ENCODE data around the gene ROPN1L.

The ROPN1L gene

GRCh38 chr5:10423022-10423421, 18.7 kb upstream of the ROPN1L start:
- CTCF ChIA-PET, result interaction anchor here (0.7 to 2.6 kb wide), 11 partner anchors 8 to 202 kb away, joined by 3 to 9 read pairs (median 3); no protein-coding TSS in a partner anchor
- DNase-seq (ENCODE audit: extremely low spot score), result no peak
- TF ChIP-seq CTCF (IDR thresholded peaks at IDR 0.05; ENCODE audit: control extremely low read depth, extremely low read depth, low read depth, missing control alignments), result no peak
- POLR2A ChIA-PET, result interaction anchor here (0.6 kb wide), 1 partner anchor 143 kb away, joined by 3 read pairs; no protein-coding TSS in a partner anchor

GRCh38 chr5:10424124-10424731, 17.5 kb upstream of the ROPN1L start:
- ChIA-PET POLR2A (no interaction called here), CTCF (interaction anchor here (0.7 to 2.6 kb wide), 8 partner anchors 14 to 204 kb away, joined by 3 to 13 read pairs (median 4); no protein-coding TSS in a partner anchor)
- DNase-seq (ENCODE audit: extremely low spot score), result no peak

GRCh38 chr5:10427201-10427600, 14.5 kb upstream of the ROPN1L start:
- POLR2A ChIA-PET, result no interaction called here

More at GRCh38 chr5:10424124-10424731, 17.5 kb upstream of the ROPN1L start:
- TF ChIP-seq CTCF (IDR thresholded peaks at IDR 0.05; ENCODE audit: control extremely low read depth, extremely low read depth, low read depth, missing control alignments), result peak; percentile 17

GRCh38 chr5:10427978-10428377, 13.7 kb upstream of the ROPN1L start:
- TF ChIP-seq CTCF (IDR thresholded peaks at IDR 0.05; ENCODE audit: control extremely low read depth, extremely low read depth, low read depth, missing control alignments), result no peak
- DNase-seq (ENCODE audit: extremely low spot score), result no peak
- POLR2A ChIA-PET, result no interaction called here
- CTCF ChIA-PET, result interaction anchor here (1.1 to 1.5 kb wide), 2 partner anchors 10 to 14 kb away, joined by 3 to 4 read pairs; no protein-coding TSS in a partner anchor

More at GRCh38 chr5:10427201-10427600, 14.5 kb upstream of the ROPN1L start:
- CTCF ChIA-PET, result interaction anchor here (1.1 to 1.5 kb wide), 2 partner anchors 9 to 13 kb away, joined by 3 to 4 read pairs; no protein-coding TSS in a partner anchor
- DNase-seq (ENCODE audit: extremely low spot score), result no peak
- TF ChIP-seq CTCF (IDR thresholded peaks at IDR 0.05; ENCODE audit: control extremely low read depth, extremely low read depth, low read depth, missing control alignments), result no peak

GRCh38 chr5:10431415-10431814, 10.3 kb upstream of the ROPN1L start:
- POLR2A ChIA-PET, result no interaction called here
- CTCF ChIA-PET, result no interaction called here
- TF ChIP-seq CTCF (IDR thresholded peaks at IDR 0.05; ENCODE audit: control extremely low read depth, extremely low read depth, low read depth, missing control alignments), result no peak

GRCh38 chr5:10432059-10433008, 9.3 kb upstream of the ROPN1L start:
- no peak for DNase-seq (ENCODE audit: extremely low spot score)
- POLR2A ChIA-PET, result no interaction called here
- CTCF ChIA-PET, result interaction anchor here (1.1 kb wide), 1 partner anchor 14 kb away, joined by 3 read pairs; no protein-coding TSS in a partner anchor
- no peak for TF ChIP-seq CTCF (IDR thresholded peaks at IDR 0.05; ENCODE audit: control extremely low read depth, extremely low read depth, low read depth, missing control alignments)

More at GRCh38 chr5:10431415-10431814, 10.3 kb upstream of the ROPN1L start:
- DNase-seq (ENCODE audit: extremely low spot score), result no peak
